HuH-7.5 (cell line): ENCODE data around the gene TRERF1.
"Not testable (repeated sequence)": the region's sequence is repeated elsewhere in the genome, so short reads cannot be mapped to it uniquely, and the experiment has no call there.

Experiments used
- DNase-seq: peaks from one replicate; pipeline ENCODE4 v3.0.0; 2011; ENCODE audit warnings: low spot score

The TRERF1 gene

DNA sequence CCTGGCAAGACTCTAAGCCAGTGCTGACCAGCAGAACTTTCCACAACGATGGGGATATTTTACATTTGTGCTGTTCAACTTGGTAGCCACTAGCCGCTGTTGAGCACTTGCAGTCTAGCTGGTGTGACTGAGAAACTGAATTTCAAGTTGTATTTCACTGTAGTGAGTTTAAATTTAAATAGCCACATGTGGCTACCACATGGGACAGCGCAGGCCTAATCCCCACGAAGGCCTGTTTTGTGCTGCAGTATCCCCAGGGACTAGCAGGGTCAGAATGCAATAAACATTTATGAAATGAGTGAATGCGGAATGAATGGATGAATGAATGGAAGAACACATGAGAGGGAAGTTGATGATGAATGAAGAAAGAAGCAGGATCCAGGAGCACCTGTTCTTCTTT, 115.8 kb downstream of the TRERF1 start:
- DNase-seq: no peak

DNA sequence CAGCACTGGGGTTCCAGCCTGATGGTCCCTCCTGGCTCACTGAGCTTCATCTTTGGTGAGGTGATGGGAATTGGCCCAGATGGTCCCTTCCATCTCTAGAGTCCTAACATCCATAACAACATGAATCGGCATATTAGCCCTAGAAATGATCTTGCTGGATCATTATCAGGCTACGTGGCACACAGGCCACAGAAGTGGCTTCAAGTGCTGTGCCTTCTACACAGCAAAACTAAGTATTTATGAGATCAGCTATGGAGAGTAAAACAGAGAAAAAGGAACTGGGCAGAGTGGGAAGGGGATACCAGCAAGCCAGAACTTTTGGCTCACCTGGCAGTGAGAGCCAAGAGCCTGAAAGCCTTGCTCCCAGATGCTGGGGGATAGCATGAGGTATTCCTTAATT, 116.9 kb downstream of the TRERF1 start:
- no peak for DNase-seq

GRCh38 chr6:42333612-42334011, 118.1 kb downstream of the TRERF1 start:
- DNase-seq: no peak

GRCh38 chr6:42332916-42333315, 118.8 kb downstream of the TRERF1 start:
- no peak for DNase-seq

DNA sequence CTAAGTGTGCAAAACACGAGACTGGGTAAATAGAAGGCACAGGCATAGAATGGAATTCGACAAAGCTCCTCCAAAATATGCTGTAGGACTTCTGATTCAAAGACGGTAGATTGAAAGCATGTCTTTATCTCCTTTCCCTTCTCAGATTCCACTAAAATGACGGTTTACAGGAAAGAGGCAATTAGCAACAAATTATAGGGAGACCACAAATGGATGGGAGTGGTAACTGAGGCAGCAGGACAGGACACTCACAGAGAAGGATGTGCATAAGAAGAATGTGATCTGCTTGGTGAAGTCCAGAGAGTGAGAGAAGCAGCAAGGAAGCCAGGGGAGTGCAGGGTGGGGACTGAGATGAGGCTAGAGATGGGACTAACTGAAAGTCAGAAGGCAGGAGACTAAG, 120.7 kb downstream of the TRERF1 start:
- no peak for DNase-seq

DNA sequence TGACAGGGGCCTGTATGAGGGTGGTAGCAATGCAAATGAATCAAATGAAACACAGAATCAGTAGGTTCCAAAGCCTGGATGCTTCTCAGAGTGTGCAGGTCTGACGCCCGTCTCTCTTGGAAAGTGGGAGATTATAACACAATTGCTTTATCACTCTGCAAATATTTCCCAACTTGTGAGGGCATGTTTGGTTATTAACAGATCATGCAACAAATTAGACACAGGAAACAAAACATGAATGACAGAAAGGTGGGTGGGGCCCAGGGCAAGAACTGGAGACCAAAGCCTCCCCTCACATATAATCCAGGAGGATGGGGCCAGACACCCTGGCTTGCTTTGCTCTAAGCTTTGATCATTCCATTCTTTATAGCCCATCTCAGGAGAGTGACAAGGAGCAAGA, 125.5 kb downstream of the TRERF1 start:
- DNase-seq: no peak

DNA sequence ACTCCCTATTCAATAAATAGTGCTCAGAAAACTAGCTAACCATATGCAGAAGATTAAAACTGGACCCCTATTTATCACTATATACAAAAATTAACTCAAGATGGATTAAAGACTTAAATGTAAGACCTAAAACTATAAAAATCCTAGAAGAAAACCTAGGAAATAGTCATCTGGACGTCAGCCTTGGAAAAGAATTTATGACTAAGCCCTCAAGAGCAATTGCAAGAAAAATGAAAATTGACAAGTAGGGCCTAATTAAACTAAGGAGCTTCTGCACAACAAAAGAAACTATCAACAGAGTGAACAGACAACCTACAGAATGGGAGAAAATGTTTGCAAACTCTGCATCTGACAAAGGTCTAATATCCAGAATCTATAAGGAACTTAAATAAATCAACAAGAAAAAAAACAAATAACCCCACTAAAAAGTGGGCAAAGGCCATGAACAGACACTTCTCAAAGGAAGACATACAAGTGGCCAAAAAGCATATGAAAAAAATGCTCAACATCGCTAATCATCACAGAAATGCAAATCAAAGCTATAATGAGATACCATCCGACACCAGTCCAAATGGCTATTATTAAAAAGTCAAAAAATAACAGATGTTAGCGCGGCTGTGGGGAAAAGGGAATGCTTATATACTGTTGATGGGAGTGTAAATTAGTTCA, 126.9 kb downstream of the TRERF1 start:
- DNase-seq: not testable (repeated sequence)

DNA sequence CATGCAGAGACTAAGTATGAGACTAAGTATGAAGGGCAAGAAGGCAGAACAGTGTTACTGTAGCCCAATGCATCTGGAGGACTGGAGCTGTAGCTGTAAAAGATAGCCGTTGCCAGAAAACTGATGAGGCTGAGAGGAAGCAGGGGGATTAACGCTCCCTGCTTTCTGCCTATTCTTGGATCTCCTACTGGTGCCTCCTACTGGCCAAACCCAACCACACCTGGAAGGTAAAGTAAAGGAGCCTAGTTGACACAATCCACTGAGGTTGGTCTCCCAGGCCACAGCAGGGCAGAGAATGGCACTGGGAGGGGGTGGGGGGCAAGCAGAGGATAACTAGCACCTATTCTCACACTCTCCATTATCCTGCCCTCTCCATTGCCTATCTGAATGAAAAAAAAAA, 129.1 kb downstream of the TRERF1 start:
- DNase-seq: no peak

- no peak for DNase-seq
Measured at GRCh38 chr6:42321976-42322375, 129.8 kb downstream of the TRERF1 start.

GRCh38 chr6:42320762-42321161, 131.0 kb downstream of the TRERF1 start:
- no peak for DNase-seq

DNA sequence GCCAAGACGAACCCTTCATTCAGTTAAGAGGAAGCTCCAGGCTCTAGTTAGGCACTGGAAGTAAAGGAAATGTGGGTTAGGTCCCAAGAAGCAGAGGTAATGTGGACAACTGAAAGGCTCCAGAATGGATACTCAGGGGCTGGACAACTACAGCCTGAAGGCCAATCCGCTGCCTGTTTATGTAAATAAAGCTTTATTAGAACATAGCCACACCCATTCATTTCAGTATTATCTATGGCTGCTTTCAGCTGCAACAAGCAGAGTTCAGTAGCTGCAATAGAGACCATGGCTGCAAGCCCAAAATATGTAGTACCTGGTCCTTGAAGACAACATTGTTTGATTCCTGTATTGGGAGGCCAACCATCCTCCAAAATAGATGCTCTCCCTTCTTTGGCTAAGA, 133.2 kb downstream of the TRERF1 start:
- no peak for DNase-seq

DNA sequence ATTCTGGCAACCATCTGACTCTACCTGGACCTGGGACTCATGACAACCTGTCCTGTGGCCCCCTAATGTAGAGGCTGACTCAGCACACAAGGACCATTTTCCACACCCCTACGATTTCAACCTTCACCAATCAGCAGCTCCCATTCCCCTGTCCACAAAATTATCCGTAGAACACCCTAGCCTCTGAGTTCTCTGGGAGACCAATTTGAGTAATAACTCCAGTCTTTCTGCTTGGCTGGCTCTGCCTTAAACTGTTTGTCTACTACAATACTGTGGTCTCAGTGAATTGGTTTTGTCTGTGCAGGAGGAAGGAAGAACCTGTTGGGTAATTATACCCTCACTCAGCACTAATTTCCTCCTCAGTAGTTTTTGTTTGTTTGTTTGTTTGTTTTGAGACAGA, 134.7 kb downstream of the TRERF1 start:
- DNase-seq: no peak

- DNase-seq: no peak
Measured at GRCh38 chr6:42315991-42316970, 135.4 kb downstream of the TRERF1 start.

DNA sequence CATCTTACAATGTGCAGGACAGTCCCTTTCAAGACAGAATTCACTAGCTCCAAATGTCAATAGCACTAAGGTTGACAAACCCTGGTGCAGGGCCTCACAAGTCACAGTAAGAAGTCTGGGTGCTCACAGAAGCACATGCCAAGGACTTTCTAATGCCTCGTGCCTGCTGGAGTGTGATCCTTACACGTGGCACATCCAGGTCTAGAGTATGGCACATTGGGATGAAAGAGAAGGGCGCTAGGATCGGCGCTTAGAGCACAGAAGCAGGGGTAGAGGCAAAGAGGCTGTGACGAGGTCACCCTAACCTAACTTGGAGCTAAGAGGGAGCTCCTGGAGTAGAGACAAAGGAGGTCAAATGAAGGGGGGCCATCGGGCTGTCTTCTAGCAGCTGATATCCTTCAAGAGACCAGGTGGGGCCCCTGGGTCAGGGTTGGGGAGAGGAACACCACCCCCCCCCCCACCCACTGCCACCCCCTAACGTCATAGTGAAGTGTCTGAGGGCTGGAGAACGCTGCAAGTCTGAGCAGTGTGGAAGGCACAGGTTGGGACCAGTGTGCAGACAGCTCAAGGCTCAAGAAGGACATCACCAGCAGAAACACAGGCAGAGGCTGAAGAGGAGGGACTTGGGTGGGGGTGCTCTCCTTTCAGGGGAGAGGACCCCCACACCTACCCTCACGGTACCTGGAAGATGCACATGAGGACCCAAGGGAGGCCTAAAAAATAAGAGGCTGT, 136.3 kb downstream of the TRERF1 start:
- DNase-seq: no peak

- no peak for DNase-seq
Measured at GRCh38 chr6:42314571-42315258, 137.0 kb downstream of the TRERF1 start.

DNA sequence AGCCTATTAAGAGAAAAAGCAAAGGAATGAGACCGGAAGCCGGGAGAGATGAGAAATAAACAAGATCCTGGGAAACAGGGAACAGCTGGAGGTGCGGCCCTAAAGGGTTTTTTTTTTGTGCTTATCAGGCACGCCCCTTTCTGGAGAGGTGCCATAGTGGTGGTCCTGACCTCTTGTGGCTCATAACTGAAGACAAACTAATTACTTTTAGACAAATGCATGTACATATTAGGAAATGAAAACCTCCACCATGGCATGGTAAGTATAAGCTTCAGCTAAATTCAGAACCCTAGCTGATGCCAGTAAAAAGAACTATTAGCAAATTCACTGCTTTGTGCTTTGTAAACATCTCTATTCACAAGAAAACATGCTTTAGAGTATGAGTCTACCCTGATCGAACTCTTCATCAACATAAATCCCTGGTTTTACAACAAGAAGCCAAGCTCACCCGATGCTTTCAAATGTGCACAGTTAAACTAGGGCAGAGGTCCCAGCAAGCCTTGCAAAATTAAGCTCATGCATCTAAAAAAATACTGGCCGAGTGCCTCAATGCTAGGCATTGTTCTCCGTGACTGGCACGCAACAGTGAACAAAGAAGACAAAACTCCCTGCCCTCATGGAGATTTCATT, 137.7 kb downstream of the TRERF1 start:
- DNase-seq: no peak

- DNase-seq: no peak
Measured at GRCh38 chr6:42313038-42313437, 138.7 kb downstream of the TRERF1 start.

GRCh38 chr6:42307141-42307470, 144.6 kb downstream of the TRERF1 start:
- DNase-seq: no peak

DNA sequence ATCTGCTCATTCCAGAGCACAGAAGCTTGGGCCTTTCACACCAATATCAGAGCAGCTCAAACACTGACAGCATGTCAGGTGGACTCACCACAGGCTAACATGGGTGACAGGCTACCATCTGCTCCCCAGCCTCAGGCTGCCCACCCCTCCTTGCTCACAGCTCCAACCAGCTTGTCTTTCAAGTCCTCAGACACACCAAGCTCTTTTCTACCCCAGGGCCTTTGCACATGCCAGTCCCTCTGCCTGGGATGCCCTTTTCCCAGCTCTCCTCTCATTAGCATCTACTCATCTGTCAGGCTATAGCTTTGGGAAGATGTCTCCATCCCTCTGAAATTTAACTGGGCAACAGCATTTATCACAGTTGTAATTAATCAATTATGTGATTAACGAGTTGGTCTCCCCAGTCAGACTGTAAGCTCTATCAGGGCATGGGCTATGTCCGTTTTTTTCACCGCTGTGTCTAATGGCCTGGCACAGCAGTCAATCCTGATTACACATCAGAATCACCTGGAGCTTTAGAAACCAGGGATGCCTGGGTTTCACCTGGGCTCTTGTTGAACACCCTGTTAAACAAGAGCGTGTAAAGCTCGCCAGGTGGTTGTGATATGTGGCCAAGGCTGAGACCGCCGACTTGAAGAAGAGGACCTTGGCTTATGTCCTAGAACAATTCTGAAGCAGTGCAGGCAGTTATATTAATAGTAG, 145.1 kb downstream of the TRERF1 start:
- DNase-seq: no peak

- no peak for DNase-seq
Measured at GRCh38 chr6:42304053-42304712, 147.5 kb downstream of the TRERF1 start.

DNA sequence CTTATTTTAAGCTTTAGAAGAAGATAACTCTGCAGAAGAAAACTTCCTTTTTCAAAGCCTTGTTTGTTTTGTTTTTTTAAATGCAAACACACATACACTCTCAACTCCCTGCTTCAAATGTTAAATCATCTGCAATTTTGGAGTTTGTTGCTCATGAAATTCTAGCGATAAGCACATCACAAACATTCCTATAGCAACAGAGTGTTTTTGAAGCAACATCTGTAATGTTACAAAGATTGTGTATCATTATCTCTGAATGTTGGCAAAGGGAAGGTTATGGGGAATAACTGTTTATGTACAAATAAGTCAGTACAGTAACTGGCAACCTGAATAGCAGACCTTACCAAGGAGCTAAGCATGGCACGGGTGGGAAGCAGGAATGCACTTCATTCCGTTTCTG, 149.3 kb downstream of the TRERF1 start:
- DNase-seq: no peak
